ENCODE results near the gene SMIM21.

Gene SMIM21

GRCh38 chr18:75427603-75428002 lies at the start of gene SMIM21:
Gene SMIM21, minus strand, starts transcription at chr18:75427703. Its CDS starts 140 bp downstream, at chr18:75427563.
- no peak for DNase-seq

- no peak for DNase-seq
Observed at GRCh38 chr18:75475228-75475627, 47.7 kb upstream of the SMIM21 start.

- no peak for DNase-seq
Observed at GRCh38 chr18:75474332-75474731, 46.8 kb upstream of the SMIM21 start.

- DNase-seq, result no peak
Observed at GRCh38 chr18:75473316-75473715, 45.8 kb upstream of the SMIM21 start.

GRCh38 chr18:75472906-75473305 lies 45.4 kb upstream of the SMIM21 start:
- DNase-seq, result no peak

GRCh38 chr18:75472396-75472795 lies 44.9 kb upstream of the SMIM21 start:
- DNase-seq, result no peak

- DNase-seq, result no peak
Observed at GRCh38 chr18:75471850-75472249, 44.3 kb upstream of the SMIM21 start.

- no peak for DNase-seq
Observed at GRCh38 chr18:75467851-75468250, 40.3 kb upstream of the SMIM21 start.

GRCh38 chr18:75467281-75467795 lies 39.8 kb upstream of the SMIM21 start:
- DNase-seq, result no peak

- no peak for DNase-seq
Observed at GRCh38 chr18:75464356-75464755, 36.9 kb upstream of the SMIM21 start.

- DNase-seq, result no peak
Observed at GRCh38 chr18:75462178-75462832, 34.8 kb upstream of the SMIM21 start.

GRCh38 chr18:75456199-75456631 lies 28.7 kb upstream of the SMIM21 start:
- DNase-seq, result no peak

GRCh38 chr18:75455249-75456198 lies 28.0 kb upstream of the SMIM21 start:
- no peak for DNase-seq

GRCh38 chr18:75454022-75454795 lies 26.7 kb upstream of the SMIM21 start:
- no peak for DNase-seq

GRCh38 chr18:75450906-75451305 lies 23.4 kb upstream of the SMIM21 start:
- no peak for DNase-seq

- DNase-seq, result no peak
Observed at GRCh38 chr18:75441896-75442295, 14.4 kb upstream of the SMIM21 start.

- DNase-seq, result no peak
Observed at GRCh38 chr18:75439348-75439747, 11.8 kb upstream of the SMIM21 start.

- DNase-seq, result no peak
Observed at GRCh38 chr18:75438891-75439290, 11.4 kb upstream of the SMIM21 start.

GRCh38 chr18:75437979-75438378 lies 10.5 kb upstream of the SMIM21 start:
- DNase-seq, result no peak

- DNase-seq, result no peak
Observed at GRCh38 chr18:75433098-75433497, 5.6 kb upstream of the SMIM21 start.

GRCh38 chr18:75429975-75430374 lies 2.5 kb upstream of the SMIM21 start:
- DNase-seq, result no peak

- no peak for DNase-seq
Observed at GRCh38 chr18:75428490-75428889, 987 bp upstream of the SMIM21 start.

GRCh38 chr18:75422341-75422910 lies 5.1 kb downstream of the SMIM21 start:
- DNase-seq, result no peak

Measured in NCI-H774 (cell line).